HL-60/S4 treated with retinoic acid at 250 ng/mL for 4 days and 3 days (cell line): ENCODE results near the gene MTMR3.

Experiments used
- in situ Hi-C: fragments of 300-500 bp; cut with MboI; formaldehyde crosslinking; loops from 2 replicates; pipeline ENCODE4 v1.7.0; 2022; ENCODE audit warnings: low sequenced_read_pairs

MTMR3 gene

GRCh38 chr22:29914165-29914564 lies 31.2 kb downstream of the MTMR3 start:
- in situ Hi-C loops = no loop called here

GRCh38 chr22:29914991-29915533 lies 32.1 kb downstream of the MTMR3 start:
- in situ Hi-C loops = no loop called here

- in situ Hi-C loops = no loop called here
Measured at GRCh38 chr22:29916007-29916544, 33.1 kb downstream of the MTMR3 start.

- in situ Hi-C loops = no loop called here
Measured at GRCh38 chr22:29917052-29917902, 34.3 kb downstream of the MTMR3 start.

GRCh38 chr22:29925402-29925801 lies 42.4 kb downstream of the MTMR3 start:
- in situ Hi-C loops = no loop called here

- in situ Hi-C loops = no loop called here
Measured at GRCh38 chr22:29926057-29926456, 43.1 kb downstream of the MTMR3 start.

GRCh38 chr22:29932136-29932535 lies 49.2 kb downstream of the MTMR3 start:
- in situ Hi-C loops = no loop called here

GRCh38 chr22:29933619-29934018 lies 50.6 kb downstream of the MTMR3 start:
- in situ Hi-C loops = no loop called here

- in situ Hi-C loops = no loop called here
Measured at GRCh38 chr22:29934596-29934995, 51.6 kb downstream of the MTMR3 start.

- in situ Hi-C loops = no loop called here
Measured at GRCh38 chr22:29936186-29936585, 53.2 kb downstream of the MTMR3 start.

- in situ Hi-C loops = no loop called here
Measured at GRCh38 chr22:29937940-29938693, 55.1 kb downstream of the MTMR3 start.

GRCh38 chr22:29940526-29940925 lies 57.6 kb downstream of the MTMR3 start:
- in situ Hi-C loops = no loop called here

- in situ Hi-C loops = no loop called here
Measured at GRCh38 chr22:29944339-29944738, 61.4 kb downstream of the MTMR3 start.

- in situ Hi-C loops = no loop called here
Measured at GRCh38 chr22:29945435-29945834, 62.5 kb downstream of the MTMR3 start.

- in situ Hi-C loops = no loop called here
Measured at GRCh38 chr22:29946220-29946619, 63.2 kb downstream of the MTMR3 start.

GRCh38 chr22:29947410-29948384 lies 64.7 kb downstream of the MTMR3 start:
- in situ Hi-C loops = no loop called here

GRCh38 chr22:29948385-29948769 lies 65.4 kb downstream of the MTMR3 start:
- in situ Hi-C loops = no loop called here

GRCh38 chr22:29949872-29950271 lies 66.9 kb downstream of the MTMR3 start:
- in situ Hi-C loops = no loop called here

GRCh38 chr22:29951791-29952413 lies 68.9 kb downstream of the MTMR3 start:
- in situ Hi-C loops = no loop called here
